Activated T-cell treated with anti-CD3 and anti-CD28 coated beads, Interleukin-2, amount 50 U/mL, for 72 hours (primary cell): ENCODE results near the gene GPC6. TPM values are rescaled to one million over a fixed set of nuclear protein-coding genes. Genes with fewer than 3 reads are reported as not detected.
"Not testable (repeated sequence)": the region's sequence is repeated elsewhere in the genome, so short reads cannot be mapped to it uniquely, and the experiment has no call there.

Source experiments
- ATAC-seq, 2 donors: fragments of 150-1000 bp; cut with Tn5 transposase; replicated peaks in 1 of 2; 2 replicates each; pipeline ENCODE4 v1.10.0; 2021; ENCODE audit warnings: moderate library complexity in 2 of 2, mild to moderate bottlenecking in 1 of 2
- DNase-seq, 2 donors: peaks; one replicate each; pipeline ENCODE4 v3.0.0; 2021 to 2022; ENCODE audit warnings: mixed read lengths in 1 of 2
- H3K27ac Mint-ChIP-seq: one replicate; pipeline ENCODE4 v1.8.0; 2022; ENCODE audit warnings: mild to moderate bottlenecking, moderate library complexity, mixed read lengths
- H3K27me3 Mint-ChIP-seq: one replicate; pipeline ENCODE4 v1.8.0; 2022; ENCODE audit warnings: low read depth, mixed read lengths
- H3K36me3 Mint-ChIP-seq, 2 donors: one replicate each; pipeline ENCODE4 v1.8.0; 2022; ENCODE audit warnings: mixed read lengths in 2 of 2, mild to moderate bottlenecking in 1 of 2; ENCODE audit not compliant: insufficient read depth in 2 of 2
- H3K4me1 Mint-ChIP-seq: one replicate; pipeline ENCODE4 v1.8.0; 2022; ENCODE audit warnings: low read depth, mixed read lengths
- H3K4me3 Mint-ChIP-seq, 2 donors: one replicate each; pipeline ENCODE4 v1.8.0; 2022; ENCODE audit warnings: mild to moderate bottlenecking in 2 of 2, mixed read lengths in 2 of 2, moderate library complexity in 2 of 2
- H3K9me3 Mint-ChIP-seq, 2 donors: one replicate each; pipeline ENCODE4 v1.8.0; 2022; ENCODE audit warnings: mixed read lengths in 2 of 2
- total RNA-seq, 2 donors: library from RNA; stranded (reverse); gene quantifications; one replicate each; pipeline ENCODE4 v1.2.3, GENCODE V29; 2022

GPC6 gene
- total RNA-seq, 2 donors from 2014 or later = not detected

DNA sequence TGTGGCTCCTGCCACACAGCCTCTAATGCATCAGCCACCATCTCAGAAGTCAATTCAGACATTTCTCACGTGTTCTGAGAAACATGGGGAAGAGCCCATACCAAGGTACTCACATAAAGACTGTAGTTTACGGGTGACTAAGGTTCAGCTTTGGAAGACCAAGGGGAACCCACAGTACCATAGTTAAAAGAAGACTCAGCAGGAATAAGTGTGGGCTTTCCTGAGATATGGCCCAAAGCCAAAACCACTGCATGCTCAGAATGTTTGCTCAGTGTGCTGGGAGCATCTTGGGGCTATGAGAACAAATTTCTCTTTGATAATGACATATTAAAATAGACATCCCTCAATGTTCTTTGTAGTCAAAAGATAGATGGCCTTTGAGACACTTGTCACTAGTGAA is 969.1 kb downstream of the GPC6 start:
- H3K36me3 Mint-ChIP-seq = no peaks in the 10 kb centered on the region
- no peak overlapping the region for H3K4me3 Mint-ChIP-seq
- H3K4me1 Mint-ChIP-seq = no peaks in the 10 kb centered on the region
- H3K9me3 Mint-ChIP-seq = no peaks in the 10 kb centered on the region
- ATAC-seq (no peak), DNase-seq (no peak)
- H3K27ac Mint-ChIP-seq = no peak overlapping the region
- H3K27me3 Mint-ChIP-seq = peaks cover 13% of the 10 kb centered on the region

DNA sequence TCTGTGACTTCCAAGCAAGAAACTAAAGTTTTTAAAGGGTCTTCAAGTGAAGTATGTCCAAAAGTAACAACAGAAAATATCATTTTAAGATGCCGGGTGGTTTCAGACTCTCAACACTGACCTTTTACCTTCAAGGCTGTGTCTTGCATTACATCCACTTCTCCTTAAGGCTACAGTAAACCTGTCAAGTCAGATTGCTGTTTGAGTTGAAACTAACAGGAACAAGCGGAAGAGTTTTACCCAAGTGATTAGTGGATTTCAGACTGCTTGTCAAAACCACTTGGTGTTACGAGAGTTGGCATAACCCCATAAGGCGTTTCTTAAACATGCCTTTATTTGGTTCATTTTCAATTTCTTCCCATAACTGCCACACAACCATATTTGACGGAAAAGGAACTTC is 969.8 kb downstream of the GPC6 start:
- no peak for DNase-seq
- no peaks in the 10 kb centered on the region for H3K4me1 Mint-ChIP-seq
- H3K27ac Mint-ChIP-seq = no peak overlapping the region
- H3K4me3 Mint-ChIP-seq = no peak overlapping the region
- no peak for ATAC-seq
- H3K9me3 Mint-ChIP-seq = no peaks in the 10 kb centered on the region
- H3K27me3 Mint-ChIP-seq = peaks cover 8% of the 10 kb centered on the region
- no peaks in the 10 kb centered on the region for H3K36me3 Mint-ChIP-seq

DNA sequence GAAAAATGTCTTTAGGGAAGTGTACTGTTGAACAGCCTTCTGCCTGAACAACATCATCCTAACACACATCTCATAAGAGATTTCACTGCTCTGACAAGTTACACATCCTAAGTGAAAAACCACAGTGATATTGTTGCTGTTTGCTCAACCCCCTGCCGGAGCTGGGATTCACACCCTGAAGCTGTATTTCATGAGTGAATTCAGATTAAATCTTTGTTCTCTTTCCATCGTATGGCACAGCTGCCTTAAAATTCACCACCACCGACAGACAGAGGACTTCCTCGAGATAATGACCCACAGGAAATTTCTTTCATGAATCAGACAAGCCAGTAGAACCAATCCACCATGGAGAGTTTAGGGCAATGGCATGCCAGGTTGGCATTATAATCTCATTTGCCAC is 972.1 kb downstream of the GPC6 start:
- Mint-ChIP-seq H3K4me1 (no peaks in the 10 kb centered on the region), H3K27ac (no peak overlapping the region), H3K9me3 (no peaks in the 10 kb centered on the region), H3K36me3 (no peaks in the 10 kb centered on the region), H3K27me3 (peaks cover 6% of the 10 kb centered on the region), H3K4me3 (no peak overlapping the region)
- DNase-seq (no peak), ATAC-seq (no peak)

DNA sequence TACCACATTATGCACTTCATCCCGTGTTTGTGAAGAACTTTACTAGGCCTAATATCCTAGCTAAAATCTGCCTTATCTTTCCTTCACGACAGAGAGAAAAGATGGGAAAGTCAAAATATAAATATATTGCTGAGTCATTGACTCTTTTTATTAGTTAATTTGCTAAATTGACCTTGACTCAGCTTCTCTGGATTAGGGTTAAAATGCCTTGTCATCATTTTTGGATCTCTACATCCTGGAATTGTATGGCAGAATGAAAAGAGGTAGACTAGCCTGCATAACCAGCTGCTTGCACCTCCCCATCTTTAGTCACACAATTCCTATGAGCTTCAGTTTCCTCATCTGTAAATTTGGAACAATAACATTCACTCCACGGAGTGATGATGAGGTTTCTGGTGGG is 972.5 kb downstream of the GPC6 start:
- no peak for ATAC-seq
- no peaks in the 10 kb centered on the region for H3K4me1 Mint-ChIP-seq
- no peak for DNase-seq
- peaks cover 6% of the 10 kb centered on the region for H3K27me3 Mint-ChIP-seq
- no peak overlapping the region for H3K27ac Mint-ChIP-seq
- H3K4me3 Mint-ChIP-seq = no peak overlapping the region
- H3K9me3 Mint-ChIP-seq = no peaks in the 10 kb centered on the region
- no peaks in the 10 kb centered on the region for H3K36me3 Mint-ChIP-seq

DNA sequence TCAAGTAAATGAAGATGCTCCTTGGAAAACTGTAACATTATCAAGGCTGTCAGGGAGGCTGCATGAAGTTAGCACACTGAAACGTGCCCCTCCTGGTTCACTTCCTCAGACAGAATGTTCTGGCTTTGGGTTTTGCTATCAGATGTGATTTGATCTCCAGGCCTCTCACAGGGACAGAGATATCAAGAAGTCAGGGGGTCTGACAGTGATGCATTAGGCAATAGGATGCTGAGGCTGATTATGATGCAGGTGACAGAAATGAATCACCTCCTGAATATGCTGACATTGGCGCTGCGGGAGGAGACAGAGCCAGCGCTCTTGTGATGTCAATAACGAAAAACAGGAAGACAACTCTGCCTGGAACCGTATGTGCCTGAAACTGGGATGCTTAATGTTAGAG is 974.4 kb downstream of the GPC6 start:
- Mint-ChIP-seq H3K36me3 (no peaks in the 10 kb centered on the region), H3K9me3 (no peaks in the 10 kb centered on the region), H3K27ac (no peak overlapping the region), H3K4me1 (no peaks in the 10 kb centered on the region), H3K27me3 (peaks cover 6% of the 10 kb centered on the region), H3K4me3 (no peak overlapping the region)
- ATAC-seq = no peak
- DNase-seq = no peak

DNA sequence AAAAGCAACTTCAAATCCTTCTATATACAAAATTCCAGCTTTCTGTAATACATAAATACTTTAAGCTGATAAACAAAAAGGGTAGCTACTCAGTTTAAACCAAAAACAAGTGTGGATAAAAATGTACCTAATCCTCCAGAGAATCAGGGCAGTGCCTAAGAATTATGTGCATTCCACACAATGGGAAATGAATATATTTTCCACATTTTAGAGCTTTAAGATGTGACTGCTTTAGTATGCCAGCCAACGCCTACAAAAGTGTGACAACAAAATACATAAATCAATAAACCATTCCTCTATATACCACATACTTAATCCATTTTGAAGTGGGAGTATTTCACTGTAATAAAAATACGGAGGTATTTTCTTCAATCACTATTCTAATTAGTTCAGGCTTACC is 977.6 kb downstream of the GPC6 start:
- Mint-ChIP-seq H3K27ac (no peak overlapping the region), H3K36me3 (no peaks in the 10 kb centered on the region), H3K4me1 (no peaks in the 10 kb centered on the region), H3K4me3 (no peak overlapping the region), H3K9me3 (no peaks in the 10 kb centered on the region), H3K27me3 (no peaks in the 10 kb centered on the region)
- no peak for ATAC-seq
- DNase-seq = no peak

DNA sequence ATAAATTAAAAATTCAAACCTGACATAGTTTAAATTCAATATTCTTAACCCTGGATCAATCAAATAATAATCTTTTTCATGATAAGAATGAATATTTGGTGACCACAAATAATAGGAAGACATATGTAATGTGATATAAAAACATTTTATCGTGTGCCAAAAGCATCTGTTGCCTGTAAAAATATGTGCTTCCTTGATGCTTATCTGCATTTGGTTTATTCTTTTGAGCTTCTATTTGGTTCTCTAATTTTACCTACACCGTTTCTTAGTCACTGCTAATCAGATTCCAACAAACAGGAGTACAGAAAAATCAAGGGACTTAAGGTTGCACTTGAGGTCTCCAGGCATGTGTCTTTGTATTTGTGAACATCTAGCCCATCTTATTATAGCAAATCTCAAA is 978.3 kb downstream of the GPC6 start:
- ATAC-seq = no peak
- H3K27me3 Mint-ChIP-seq = no peaks in the 10 kb centered on the region

DNA sequence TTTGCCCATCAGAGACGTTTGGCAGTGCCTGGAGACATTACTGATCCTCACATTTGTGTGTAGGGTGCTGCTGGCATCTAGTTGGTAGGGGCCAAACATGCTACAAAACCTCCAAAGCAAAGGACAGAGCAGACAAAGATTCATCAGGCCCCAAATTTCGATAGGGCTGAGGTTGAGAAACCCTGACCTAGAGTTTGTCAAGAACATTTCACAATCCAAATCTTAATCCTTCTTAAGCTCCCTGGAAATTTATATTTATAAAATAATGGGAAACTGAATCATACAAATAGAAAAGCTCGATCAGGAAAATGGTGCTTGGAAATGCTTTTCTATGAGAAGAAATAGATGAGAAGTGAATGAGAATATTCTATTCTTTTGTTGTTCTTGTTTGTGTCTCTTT is 979.3 kb downstream of the GPC6 start:
- no peak overlapping the region for H3K4me3 Mint-ChIP-seq
- peaks cover 1% of the 10 kb centered on the region for H3K4me1 Mint-ChIP-seq
- no peak overlapping the region for H3K27ac Mint-ChIP-seq
- no peaks in the 10 kb centered on the region for H3K36me3 Mint-ChIP-seq
- DNase-seq = no peak
- no peaks in the 10 kb centered on the region for H3K27me3 Mint-ChIP-seq
- no peak for ATAC-seq
- no peaks in the 10 kb centered on the region for H3K9me3 Mint-ChIP-seq

More for the DNA sequence above, 978.3 kb downstream of the GPC6 start:
- H3K9me3 Mint-ChIP-seq = no peaks in the 10 kb centered on the region
- no peak overlapping the region for H3K4me3 Mint-ChIP-seq
- H3K4me1 Mint-ChIP-seq = no peaks in the 10 kb centered on the region
- no peak for DNase-seq
- H3K27ac Mint-ChIP-seq = no peak overlapping the region
- no peaks in the 10 kb centered on the region for H3K36me3 Mint-ChIP-seq

DNA sequence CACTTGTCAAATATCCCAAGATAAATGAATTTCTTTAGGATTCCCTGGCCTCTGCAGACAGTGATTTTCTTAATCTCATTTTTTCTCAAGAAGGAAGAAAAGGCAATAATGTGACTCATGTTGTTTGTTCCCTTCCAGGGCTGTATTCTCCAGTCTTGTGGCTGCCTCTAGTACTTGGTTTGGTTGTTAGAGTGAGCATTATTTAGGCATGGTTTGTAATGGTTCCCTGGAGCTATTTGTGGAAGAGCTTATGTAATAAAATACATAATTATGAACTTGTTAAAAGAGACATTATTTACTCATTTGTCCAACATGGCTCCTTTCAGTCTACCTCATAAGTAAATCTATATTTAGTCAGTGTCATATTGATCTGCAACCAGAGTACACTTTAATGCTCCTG is 982.5 kb downstream of the GPC6 start:
- no peaks in the 10 kb centered on the region for H3K9me3 Mint-ChIP-seq
- peaks cover 7% of the 10 kb centered on the region for H3K4me1 Mint-ChIP-seq
- H3K4me3 Mint-ChIP-seq = no peak overlapping the region
- no peaks in the 10 kb centered on the region for H3K27me3 Mint-ChIP-seq
- no peak for DNase-seq
- H3K36me3 Mint-ChIP-seq = no peaks in the 10 kb centered on the region
- no peak for ATAC-seq
- H3K27ac Mint-ChIP-seq = no peak overlapping the region

DNA sequence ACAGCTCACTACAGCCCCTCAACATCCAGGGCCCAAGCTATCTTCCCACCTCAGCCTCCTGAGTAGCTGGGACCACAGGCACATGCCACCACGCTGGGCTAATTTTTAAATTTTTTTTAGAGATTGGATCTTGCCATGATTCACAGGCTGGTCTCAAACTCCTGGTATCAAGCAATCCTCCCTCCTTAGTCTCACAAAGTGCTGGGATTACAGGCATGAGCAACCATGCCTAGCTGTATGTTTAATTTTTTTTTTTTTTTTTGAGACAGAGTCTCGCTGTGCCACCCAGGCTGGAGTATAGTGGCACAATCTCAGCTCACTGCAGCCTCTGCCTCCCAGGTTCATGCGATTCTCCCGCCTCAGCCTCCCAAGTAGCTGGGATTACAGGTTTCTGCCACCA is 983.3 kb downstream of the GPC6 start:
- not testable (repeated sequence) for H3K27ac Mint-ChIP-seq, H3K27me3 Mint-ChIP-seq, H3K4me1 Mint-ChIP-seq, H3K4me3 Mint-ChIP-seq, DNase-seq, ATAC-seq, H3K9me3 Mint-ChIP-seq, H3K36me3 Mint-ChIP-seq

DNA sequence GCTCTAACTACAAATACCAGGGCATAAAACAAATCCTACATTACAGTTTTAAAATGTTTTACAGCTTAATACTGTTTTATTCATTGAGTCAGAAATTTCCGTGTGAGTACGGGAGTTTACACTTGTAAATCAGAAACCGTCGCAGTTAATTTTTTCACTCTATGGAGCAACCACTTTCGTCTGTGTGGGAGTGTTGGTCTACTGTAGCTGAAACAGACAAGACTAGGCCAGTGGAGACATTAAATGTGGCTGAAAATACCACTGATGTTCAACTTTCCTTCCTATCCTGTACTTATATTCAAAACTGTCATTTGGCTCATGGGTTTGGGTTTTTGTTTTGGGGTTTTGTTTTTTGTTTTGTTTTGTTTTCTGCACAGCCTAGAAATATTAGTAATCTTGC is 984.2 kb downstream of the GPC6 start:
- H3K27me3 Mint-ChIP-seq = no peaks in the 10 kb centered on the region
- H3K4me3 Mint-ChIP-seq = no peak overlapping the region
- H3K27ac Mint-ChIP-seq = no peak overlapping the region
- ATAC-seq = peak; percentile 53 to 65
- peaks cover 7% of the 10 kb centered on the region for H3K4me1 Mint-ChIP-seq
- DNase-seq = peak in 1 of 2 donors; percentile 3
- H3K9me3 Mint-ChIP-seq = no peaks in the 10 kb centered on the region
- H3K36me3 Mint-ChIP-seq = no peaks in the 10 kb centered on the region

DNA sequence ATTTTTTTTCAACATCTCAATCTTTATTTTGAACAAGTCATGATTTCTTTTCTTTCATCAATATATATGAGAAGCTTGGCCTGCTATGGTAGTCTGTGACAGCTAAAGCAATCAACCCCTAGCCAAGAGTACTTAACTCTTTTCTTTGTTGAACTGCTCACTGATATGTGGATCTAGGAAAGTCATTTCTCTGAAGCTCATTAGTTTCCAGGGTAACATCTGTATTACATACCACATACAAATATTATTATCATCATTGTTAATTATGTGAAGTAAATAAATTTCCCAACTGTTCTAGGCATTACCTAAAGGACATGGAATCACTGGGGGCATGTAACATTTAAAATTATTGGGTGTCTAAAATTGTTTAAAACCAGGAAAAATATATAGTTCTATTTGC is 985.6 kb downstream of the GPC6 start:
- DNase-seq (no peak), ATAC-seq (no peak)
- peaks cover 7% of the 10 kb centered on the region for H3K4me1 Mint-ChIP-seq
- no peak overlapping the region for H3K27ac Mint-ChIP-seq
- no peak overlapping the region for H3K4me3 Mint-ChIP-seq
- no peaks in the 10 kb centered on the region for H3K27me3 Mint-ChIP-seq
- H3K9me3 Mint-ChIP-seq = no peaks in the 10 kb centered on the region
- no peaks in the 10 kb centered on the region for H3K36me3 Mint-ChIP-seq

DNA sequence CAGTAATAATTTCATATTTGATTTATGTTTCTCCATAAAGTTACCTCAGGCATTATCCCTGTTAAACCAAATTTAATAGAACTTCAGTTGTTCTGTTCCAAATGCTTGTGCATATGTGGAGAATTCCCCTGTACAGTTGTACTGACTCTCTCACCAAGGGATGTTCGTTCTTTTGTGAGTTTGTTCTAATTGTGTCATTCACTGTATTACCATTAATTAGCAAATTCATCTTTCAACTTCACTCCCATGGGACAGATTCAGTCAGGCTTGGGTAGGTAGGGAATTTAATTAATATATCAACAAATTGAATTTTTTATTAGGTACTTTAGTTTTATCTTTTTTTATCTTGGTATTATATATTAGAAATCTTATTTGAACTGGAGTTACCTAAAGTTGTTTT is 987.5 kb downstream of the GPC6 start:
- no peaks in the 10 kb centered on the region for H3K36me3 Mint-ChIP-seq

DNA sequence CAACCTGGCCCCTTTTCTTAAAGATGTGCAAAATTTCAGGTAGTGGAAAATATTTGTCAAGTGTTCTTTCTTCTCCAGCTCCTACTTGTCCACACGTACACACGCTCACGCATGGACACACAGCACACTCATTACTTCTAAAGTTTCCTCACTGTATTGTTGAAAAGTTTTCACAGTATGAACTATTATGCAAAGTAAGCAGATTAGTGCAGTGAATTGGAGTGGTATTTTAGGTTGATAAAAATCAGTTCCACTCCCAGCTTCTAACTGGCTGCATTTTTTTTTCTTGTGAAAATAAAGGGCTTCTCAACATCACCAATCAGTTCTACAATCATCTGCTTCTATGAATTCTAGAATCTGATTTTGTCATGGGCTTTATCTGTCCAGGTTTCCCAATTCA is 988.4 kb downstream of the GPC6 start:
- Mint-ChIP-seq H3K27me3 (no peaks in the 10 kb centered on the region), H3K36me3 (no peaks in the 10 kb centered on the region), H3K27ac (no peak overlapping the region), H3K9me3 (no peaks in the 10 kb centered on the region), H3K4me3 (no peak overlapping the region), H3K4me1 (peaks cover 7% of the 10 kb centered on the region)
- DNase-seq (no peak), ATAC-seq (no peak)

More for the DNA sequence above, 987.5 kb downstream of the GPC6 start:
- no peak overlapping the region for H3K4me3 Mint-ChIP-seq
- DNase-seq (no peak), ATAC-seq (no peak)
- no peaks in the 10 kb centered on the region for H3K27me3 Mint-ChIP-seq
- peaks cover 7% of the 10 kb centered on the region for H3K4me1 Mint-ChIP-seq
- no peak overlapping the region for H3K27ac Mint-ChIP-seq
- H3K9me3 Mint-ChIP-seq = no peaks in the 10 kb centered on the region

DNA sequence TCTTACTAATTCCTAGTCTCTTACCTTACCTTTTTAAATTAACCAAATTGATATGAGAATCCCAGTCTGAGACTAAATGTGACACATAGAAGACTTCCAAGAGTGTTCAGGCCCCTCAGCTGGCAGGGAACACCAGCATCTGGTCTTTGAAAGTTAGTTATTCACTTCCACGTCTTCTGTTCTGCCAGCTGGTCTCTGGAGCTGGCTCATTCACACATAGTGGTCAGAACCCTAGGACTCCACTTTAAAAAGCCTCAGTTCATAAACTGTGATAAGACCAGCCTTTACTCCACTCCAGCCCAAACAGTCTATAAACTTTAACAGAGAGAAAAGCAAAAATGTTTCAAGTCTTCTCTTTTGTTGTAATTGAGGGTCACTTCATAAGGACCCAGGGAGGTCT is 989.9 kb downstream of the GPC6 start:
- H3K36me3 Mint-ChIP-seq = no peaks in the 10 kb centered on the region
- no peaks in the 10 kb centered on the region for H3K4me1 Mint-ChIP-seq
- no peak overlapping the region for H3K4me3 Mint-ChIP-seq
- H3K27ac Mint-ChIP-seq = no peak overlapping the region
- peaks cover 1 to 3% of the 10 kb centered on the region in 2 donors for H3K9me3 Mint-ChIP-seq
- no peak for DNase-seq
- no peak for ATAC-seq
- H3K27me3 Mint-ChIP-seq = no peaks in the 10 kb centered on the region
